Calu3 (cell line): ENCODE data around the gene E2F3. TPM values are rescaled to one million over a fixed set of nuclear protein-coding genes. Genes with fewer than 3 reads are reported as not detected.

Experiments
- BruUV-seq: library from RNA; stranded (reverse); fragments of 400-500 nt; replicated peaks from 2 replicates; lab custom pipeline; 2021; lab: Mats Ljungman, UMichigan
- CTCF ChIA-PET: fragments of 300-600 bp; sonication (Branson Sonifier 250); formaldehyde crosslinking; loops from one replicate; lab custom pipeline; 2022; ENCODE audit warnings: antibody characterized with exemption; lab: Charles Lee
- DNase-seq: peaks from one replicate; pipeline ENCODE4 v3.0.0; 2022
- H3K27ac Mint-ChIP-seq: one replicate; pipeline ENCODE4 v1.8.0; 2022; ENCODE audit warnings: mixed read lengths; ENCODE audit not compliant: unreplicated experiment
- H3K27me3 Mint-ChIP-seq: one replicate; pipeline ENCODE4 v1.8.0; 2022; ENCODE audit warnings: mixed read lengths; ENCODE audit not compliant: unreplicated experiment
- H3K36me3 Mint-ChIP-seq: one replicate; pipeline ENCODE4 v1.8.0; 2022; ENCODE audit warnings: mild to moderate bottlenecking, moderate library complexity, mixed read lengths; ENCODE audit not compliant: insufficient read depth, unreplicated experiment
- H3K4me1 Mint-ChIP-seq: one replicate; pipeline ENCODE4 v1.8.0; 2022; ENCODE audit warnings: mild to moderate bottlenecking, low read depth, mixed read lengths; ENCODE audit not compliant: unreplicated experiment
- H3K4me3 Mint-ChIP-seq: one replicate; pipeline ENCODE4 v1.8.0; 2022; ENCODE audit warnings: mild to moderate bottlenecking, low read depth, moderate library complexity, mixed read lengths; ENCODE audit not compliant: unreplicated experiment
- H3K9me3 Mint-ChIP-seq: one replicate; pipeline ENCODE4 v1.8.0; 2022; ENCODE audit warnings: low read depth, mixed read lengths; ENCODE audit not compliant: unreplicated experiment
- intact Hi-C: fragments of 100-400 bp; cut with micrococcal nuclease; formaldehyde crosslinking; loops from one replicate; pipeline ENCODE4 v1.10.0; 2022; ENCODE audit not compliant: unreplicated experiment
- total RNA-seq: library from RNA; stranded (reverse); gene quantifications from 2 replicates; pipeline ENCODE4 v1.2.3, GENCODE V29; 2022
- TF ChIP-seq, protein P1 (sequence below): fragments of 200-600 bp; IDR thresholded peaks from one replicate; pipeline ENCODE4 v1.8.0; 2022; ENCODE audit warnings: antibody characterized with exemption; ENCODE audit not compliant: unreplicated experiment

E2F3 gene
- total RNA-seq, 1 experiment from 2014 or later = 69.8 TPM

DNA sequence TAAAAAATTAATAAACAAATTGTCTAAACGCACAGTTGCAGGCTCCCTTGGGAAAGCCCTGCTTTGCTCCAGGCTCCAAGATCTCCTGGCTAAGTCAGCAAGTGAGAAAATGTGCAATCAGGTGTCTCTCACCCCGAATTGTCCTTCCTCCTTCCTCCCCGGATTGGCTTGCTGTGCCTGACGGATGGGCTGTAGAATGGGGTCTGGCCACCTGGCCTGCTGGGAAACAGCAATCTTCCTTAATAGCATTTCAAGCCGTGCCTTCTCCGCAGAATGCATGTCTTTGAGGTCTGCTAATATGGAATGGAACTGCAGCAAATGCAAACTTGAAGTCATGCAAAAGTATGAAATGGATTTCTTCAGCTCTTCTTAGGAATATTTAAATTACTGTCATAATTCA lies 88.9 kb downstream of the E2F3 start:
- BruUV-seq = TSS peak; percentile 2
- no peak overlapping the region for H3K27ac Mint-ChIP-seq
- no peaks in the 10 kb centered on the region for H3K27me3 Mint-ChIP-seq
- intact Hi-C loops = no loop called here
- no peaks in the 10 kb centered on the region for H3K9me3 Mint-ChIP-seq
- peaks cover 68% of the 10 kb centered on the region for H3K36me3 Mint-ChIP-seq
- DNase-seq = no peak
- H3K4me1 Mint-ChIP-seq = no peaks in the 10 kb centered on the region
- TF ChIP-seq, protein P1, sequence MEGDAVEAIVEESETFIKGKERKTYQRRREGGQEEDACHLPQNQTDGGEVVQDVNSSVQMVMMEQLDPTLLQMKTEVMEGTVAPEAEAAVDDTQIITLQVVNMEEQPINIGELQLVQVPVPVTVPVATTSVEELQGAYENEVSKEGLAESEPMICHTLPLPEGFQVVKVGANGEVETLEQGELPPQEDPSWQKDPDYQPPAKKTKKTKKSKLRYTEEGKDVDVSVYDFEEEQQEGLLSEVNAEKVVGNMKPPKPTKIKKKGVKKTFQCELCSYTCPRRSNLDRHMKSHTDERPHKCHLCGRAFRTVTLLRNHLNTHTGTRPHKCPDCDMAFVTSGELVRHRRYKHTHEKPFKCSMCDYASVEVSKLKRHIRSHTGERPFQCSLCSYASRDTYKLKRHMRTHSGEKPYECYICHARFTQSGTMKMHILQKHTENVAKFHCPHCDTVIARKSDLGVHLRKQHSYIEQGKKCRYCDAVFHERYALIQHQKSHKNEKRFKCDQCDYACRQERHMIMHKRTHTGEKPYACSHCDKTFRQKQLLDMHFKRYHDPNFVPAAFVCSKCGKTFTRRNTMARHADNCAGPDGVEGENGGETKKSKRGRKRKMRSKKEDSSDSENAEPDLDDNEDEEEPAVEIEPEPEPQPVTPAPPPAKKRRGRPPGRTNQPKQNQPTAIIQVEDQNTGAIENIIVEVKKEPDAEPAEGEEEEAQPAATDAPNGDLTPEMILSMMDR = no peak
- H3K4me3 Mint-ChIP-seq = no peak overlapping the region
- CTCF ChIA-PET = no interaction called here

DNA sequence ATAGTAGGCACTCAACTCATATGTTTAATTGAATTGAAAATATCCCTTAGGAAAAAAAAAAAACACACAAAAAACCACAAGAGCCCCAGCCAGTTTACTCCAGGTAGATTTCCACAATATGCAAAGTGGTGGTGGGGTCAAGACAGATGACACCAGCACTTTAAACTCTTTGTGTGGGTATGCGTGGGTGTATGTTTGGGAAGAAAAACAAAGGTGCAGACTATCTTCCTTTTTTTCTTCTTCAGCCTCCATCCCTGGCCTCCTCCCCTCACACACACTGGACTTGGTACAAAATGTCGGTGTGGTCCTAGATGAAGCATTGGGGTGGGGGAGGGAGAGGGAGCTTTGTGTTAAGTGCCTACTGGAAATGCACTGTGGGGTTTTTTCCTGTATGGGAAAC lies 90.4 kb downstream of the E2F3 start:
- TF ChIP-seq, protein P1 = no peak
- H3K36me3 Mint-ChIP-seq = peaks cover 63% of the 10 kb centered on the region

GRCh38 chr6:20497216-20498040 lies 95.7 kb downstream of the E2F3 start:
- Mint-ChIP-seq H3K9me3 (no peaks in the 10 kb centered on the region), H3K27me3 (no peaks in the 10 kb centered on the region), H3K4me1 (no peaks in the 10 kb centered on the region), H3K27ac (no peak overlapping the region), H3K36me3 (peaks cover 13% of the 10 kb centered on the region), H3K4me3 (no peak overlapping the region)
- BruUV-seq = no TSS peak
- TF ChIP-seq, protein P1 = no peak
- no peak for DNase-seq
- CTCF ChIA-PET = interaction anchor here (0.7 kb wide), 1 partner anchor 93 kb away, joined by 3 read pairs; no protein-coding TSS in a partner anchor
- intact Hi-C loops = no loop called here

More for the DNA sequence above, 90.4 kb downstream of the E2F3 start:
- no peak overlapping the region for H3K27ac Mint-ChIP-seq
- no peaks in the 10 kb centered on the region for H3K27me3 Mint-ChIP-seq
- intact Hi-C loops = no loop called here
- CTCF ChIA-PET = interaction anchor here (0.6 to 0.7 kb wide), 2 partner anchors 536 to 1097 kb away, joined by 3 to 5 read pairs; no protein-coding TSS in a partner anchor
- no peaks in the 10 kb centered on the region for H3K4me1 Mint-ChIP-seq
- H3K9me3 Mint-ChIP-seq = no peaks in the 10 kb centered on the region
- no peak overlapping the region for H3K4me3 Mint-ChIP-seq
- BruUV-seq = no TSS peak
- no peak for DNase-seq

DNA sequence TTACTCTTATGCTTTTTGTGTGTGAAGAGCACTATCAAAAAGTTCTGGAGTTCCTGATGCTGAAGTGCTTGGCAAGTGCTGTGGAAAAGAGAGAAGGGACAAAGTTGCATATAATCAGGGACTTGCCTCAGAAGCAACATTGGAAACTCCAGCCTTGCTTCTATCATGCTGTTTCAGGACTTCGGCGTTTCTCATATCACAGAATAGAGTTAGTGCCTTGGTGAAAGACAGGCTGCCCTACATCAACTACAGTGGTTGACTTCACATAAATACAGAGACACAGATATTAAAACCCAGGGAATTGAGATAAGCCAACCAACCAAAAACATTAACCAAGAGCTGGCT lies 96.3 kb downstream of the E2F3 start:
- no peaks in the 10 kb centered on the region for H3K27me3 Mint-ChIP-seq
- CTCF ChIA-PET = interaction anchor here (0.7 kb wide), 1 partner anchor 94 kb away, joined by 3 read pairs; no protein-coding TSS in a partner anchor

More for the DNA sequence above, 96.3 kb downstream of the E2F3 start:
- Mint-ChIP-seq H3K36me3 (peaks cover 9% of the 10 kb centered on the region), H3K9me3 (no peaks in the 10 kb centered on the region), H3K4me1 (no peaks in the 10 kb centered on the region), H3K4me3 (no peak overlapping the region), H3K27ac (no peak overlapping the region)
- no TSS peak for BruUV-seq
- DNase-seq = no peak
- intact Hi-C loops = no loop called here
- TF ChIP-seq, protein P1 = no peak
